HL-60/S4 (cell line): ENCODE data around the gene SPAG16.
"Not testable (repeated sequence)": the region's sequence is repeated elsewhere in the genome, so short reads cannot be mapped to it uniquely, and the experiment has no call there.

ENCODE experiments used
- in situ Hi-C: fragments of 300-500 bp; cut with MboI; formaldehyde crosslinking; loops from 2 replicates; pipeline ENCODE4 v1.14.3; 2022; ENCODE audit warnings: low sequenced_read_pairs

The SPAG16 gene

DNA sequence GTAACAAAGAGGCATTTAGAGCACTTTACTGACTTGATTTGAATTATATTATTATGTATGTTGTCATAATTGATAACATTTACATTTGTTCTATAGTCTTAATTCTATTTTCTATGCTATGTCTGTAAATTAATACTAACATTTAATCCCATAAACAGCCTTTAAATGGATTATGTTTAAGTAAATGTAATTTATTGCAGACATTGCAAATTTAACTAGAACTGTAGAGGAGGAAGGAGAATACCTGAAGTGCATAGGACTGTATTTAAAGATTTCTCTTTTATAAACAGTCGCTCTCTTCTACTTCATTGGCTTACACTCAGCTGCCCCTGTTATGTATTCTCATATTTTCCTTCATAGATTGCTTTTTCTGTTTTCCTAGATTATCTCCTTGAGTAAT lies 92.4 kb downstream of the SPAG16 start:
- in situ Hi-C loops: no loop called here

DNA sequence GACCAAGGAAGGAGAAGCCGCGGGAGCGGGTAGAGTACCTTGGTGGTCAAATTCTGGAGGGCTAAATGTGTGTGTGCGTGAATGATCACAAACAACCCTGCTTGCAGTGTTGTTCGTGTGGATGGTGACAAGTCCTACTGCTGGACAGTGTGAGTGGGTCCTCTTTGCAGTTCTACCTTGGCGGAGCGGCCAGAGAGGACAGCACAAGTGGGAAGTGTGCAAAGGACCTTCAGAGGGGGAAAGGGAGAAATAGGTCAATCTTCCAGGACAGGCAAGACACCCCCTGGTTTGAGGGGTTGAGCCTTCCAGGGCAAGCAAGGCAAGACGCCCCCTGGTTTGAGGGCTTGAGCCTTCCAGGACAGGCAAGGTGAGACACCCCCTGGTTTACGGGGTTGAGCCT lies 122.8 kb downstream of the SPAG16 start:
- in situ Hi-C loops: not testable (repeated sequence)

DNA sequence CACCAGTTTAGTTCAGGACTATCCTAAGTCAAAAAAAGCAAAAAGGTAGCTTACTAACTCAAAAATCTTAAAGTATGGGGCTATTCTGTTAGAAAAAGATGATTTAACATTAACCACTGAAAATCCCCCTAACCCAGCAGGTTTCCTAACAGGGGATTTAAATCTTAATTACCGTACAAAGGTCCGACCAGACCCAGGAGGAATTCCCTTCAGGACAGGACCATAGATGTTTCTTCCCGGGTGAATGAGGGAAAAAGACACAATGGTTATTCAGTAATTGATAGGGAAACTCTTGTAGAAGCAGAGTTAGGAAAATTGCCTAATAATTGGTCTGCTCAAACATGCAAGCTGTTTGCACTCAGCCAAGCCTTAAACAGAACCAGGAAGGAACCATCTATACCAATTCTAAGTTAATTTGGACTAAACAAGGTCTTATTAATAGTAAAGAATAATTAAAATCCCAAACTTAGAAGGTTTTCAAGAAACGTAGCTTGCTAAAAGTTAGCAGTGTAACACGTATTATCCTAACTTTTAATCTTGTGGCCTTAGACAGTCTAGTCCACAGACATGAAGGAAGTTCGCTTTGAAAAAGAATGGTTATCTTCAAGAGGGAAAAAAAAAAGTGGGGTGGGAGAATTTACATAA lies 124.3 kb downstream of the SPAG16 start:
- in situ Hi-C loops: not testable (repeated sequence)

DNA sequence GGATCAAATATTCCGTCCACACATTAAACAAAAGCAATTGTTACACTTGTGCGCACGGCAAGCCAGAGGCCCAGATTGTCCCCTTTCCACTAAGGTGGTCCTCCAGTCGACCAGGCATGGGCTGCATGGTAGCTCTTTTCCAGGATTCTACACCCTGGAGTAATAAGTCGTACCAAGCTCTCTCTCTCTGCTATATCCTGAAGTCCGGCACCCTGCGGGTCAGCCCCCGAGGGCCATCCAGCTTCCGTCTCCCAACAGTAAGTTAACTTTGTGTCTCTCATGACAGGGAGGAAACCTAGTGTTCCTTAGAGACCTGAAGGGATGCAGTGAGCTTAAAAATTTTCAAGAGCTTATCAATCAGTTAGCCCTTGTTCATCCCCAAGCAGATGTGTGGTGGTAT lies 126.4 kb downstream of the SPAG16 start:
- in situ Hi-C loops: not testable (repeated sequence)

DNA sequence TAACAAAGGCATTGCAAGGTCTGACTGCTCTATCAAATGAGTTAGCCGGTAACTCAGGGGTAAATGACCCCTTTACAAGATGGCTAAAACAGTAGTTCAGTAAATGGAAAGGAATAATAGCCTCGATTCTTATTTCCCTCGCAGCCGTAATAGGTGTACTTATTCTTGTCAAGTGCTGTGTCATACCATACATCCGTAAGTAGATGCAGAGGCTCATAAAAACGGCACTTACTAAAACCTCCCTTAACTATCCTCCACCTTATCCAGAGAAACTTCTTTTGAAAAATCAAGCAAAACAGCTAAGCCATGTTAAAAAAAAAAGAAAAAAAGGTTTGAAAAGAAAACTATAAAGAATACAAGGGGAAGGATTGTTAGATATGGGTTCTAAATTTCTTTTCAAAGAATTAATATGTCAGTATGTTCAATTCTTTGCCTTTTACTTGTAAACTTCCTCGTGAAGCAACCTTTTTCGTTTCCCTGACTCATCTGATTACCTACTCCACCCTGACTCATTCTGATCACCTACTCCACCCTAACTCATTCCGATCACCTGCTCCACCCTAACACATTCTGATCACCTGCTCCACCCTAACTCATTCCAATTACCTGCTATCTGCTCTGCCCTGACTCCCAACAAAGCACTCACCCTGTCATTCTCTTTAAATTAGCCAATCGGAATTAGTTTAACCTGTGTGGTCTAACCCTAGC lies 127.5 kb downstream of the SPAG16 start:
- in situ Hi-C loops: no loop called here

DNA sequence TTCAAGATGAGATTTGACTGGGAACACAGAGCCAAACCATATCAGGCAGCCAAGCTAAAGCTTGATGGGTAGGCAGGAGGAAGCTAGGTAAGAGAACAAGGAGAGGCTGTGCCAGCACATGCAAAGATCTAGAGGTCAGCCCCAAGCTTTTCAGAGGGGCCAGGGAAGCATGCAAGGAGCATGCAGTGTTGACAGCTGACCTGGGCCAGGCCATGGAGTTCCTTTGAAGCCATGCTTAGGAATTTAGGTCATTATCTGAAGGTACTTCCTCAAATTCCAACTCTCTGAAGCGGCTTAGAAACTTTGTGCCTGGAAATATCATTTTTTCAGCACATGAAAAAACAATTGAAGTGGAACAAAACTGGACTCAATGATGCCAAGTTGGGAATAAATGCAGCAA lies 130.8 kb downstream of the SPAG16 start:
- in situ Hi-C loops: no loop called here

DNA sequence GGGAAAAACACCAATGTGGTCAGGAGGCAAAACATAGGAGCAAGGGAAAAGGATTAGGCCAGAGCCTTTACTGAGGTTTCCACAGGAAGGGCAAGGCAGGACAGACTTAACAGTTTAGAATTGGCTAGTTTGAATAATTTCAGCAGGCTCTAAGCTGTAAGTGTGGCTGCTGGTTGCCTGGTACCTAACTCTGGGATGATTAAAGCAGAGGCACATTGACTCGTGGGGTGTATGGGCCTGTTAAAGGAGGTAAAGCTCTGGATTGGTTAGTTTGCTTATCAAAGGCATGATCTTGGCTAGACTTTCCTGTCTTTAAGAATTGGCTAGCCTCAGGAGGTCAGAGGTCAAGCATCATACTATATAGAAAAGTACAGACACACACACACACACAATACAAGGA lies 132.6 kb downstream of the SPAG16 start:
- in situ Hi-C loops: no loop called here

DNA sequence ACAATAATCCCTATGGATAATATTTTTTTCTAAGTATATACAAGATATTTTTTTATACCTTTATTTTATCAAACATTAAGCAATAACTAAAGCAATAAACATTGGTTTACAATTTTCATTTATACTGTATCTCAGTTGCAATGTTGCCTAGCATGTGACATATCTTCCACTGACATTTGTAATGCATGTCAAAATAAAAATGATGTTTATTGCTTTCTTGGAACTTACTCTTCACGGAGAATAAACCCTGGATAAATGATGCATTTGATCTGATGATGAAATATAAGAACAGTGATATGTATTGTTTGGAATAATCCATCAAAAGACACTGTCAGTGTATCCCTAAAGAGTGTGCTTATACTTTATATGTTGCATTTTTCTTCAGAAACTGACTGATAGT lies 135.7 kb downstream of the SPAG16 start:
- in situ Hi-C loops: no loop called here

DNA sequence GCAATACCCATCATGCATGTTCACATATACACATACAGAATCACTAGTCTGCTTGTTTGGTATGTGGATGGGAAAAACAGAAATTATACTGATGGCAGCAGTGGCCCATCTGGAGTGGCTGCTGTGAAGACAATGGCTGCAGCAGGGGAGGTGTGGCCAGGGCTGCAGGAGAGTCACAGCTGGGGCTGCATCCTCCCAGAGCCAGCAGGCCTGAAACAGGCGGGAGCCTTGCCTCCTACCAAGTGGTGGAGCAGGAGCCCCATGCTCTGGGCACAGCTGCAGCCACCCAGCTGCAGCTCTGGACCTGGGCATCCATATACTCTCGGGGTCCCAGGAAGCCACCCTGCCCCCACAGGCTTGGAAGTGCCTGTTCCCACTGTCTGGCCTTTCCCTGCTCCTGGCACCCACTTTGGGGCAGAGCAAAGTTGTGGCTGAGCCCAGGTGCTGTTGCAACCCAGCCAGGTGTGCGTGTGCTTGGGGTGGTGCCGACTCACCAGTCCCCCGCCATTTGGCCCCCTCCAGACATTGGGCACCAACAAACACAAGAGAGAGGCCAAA lies 136.6 kb downstream of the SPAG16 start:
- in situ Hi-C loops: no loop called here

DNA sequence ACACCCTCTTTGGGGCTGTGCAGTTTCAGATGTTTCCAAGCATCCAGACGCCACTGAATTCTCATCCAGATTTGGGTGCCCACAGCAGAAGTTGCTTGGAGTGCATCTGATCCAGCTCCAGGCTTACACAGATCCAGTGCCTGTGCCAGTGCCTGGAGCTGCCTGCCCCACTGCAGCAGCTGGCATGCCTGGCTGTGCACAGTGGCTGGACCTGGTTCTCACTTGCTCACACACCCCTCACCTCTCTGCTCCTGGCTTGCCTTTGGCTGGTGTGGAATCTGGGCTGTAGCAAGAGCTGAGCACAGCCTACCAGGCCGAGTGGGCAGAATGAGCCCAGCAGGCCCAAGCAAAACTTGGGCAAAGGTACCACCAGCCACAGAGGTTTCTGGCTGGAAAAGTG lies 137.9 kb downstream of the SPAG16 start:
- in situ Hi-C loops: no loop called here

DNA sequence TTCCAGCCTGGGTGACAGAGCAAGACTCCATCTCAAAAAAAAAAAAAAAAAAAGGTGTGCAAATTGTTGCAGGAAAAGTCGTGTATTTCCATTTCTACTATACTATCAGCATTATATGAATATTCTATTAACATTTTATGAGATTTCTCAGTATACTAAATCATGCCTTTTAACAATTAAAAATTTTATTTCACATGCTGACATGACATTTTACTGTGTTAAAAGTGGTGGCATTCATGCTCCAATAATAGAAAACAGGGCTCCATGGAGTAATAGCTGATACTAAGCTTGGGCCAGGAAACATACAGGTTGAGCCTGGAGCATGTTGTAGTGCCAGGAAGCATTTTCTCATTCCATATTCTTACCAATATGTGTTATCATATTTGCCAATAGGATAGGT lies 141.4 kb downstream of the SPAG16 start:
- in situ Hi-C loops: no loop called here

DNA sequence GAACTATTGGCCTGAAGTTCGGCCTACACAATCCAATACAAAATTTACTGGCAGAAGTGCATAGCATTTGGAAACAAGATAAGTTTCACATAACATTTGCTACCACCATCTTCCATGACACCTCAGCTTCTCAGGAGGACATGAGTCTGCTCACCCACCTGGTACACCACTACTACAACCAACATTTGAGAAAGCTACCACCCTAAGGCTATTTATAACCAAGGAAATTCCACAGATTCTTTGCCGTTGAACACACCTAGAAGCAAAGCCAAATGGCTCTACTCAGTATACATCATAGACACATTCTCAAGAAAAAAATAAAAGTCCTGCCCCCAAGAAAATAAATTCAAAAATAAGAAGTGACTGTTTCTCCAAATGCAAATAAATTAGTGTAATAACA lies 145.3 kb downstream of the SPAG16 start:
- in situ Hi-C loops: no loop called here

DNA sequence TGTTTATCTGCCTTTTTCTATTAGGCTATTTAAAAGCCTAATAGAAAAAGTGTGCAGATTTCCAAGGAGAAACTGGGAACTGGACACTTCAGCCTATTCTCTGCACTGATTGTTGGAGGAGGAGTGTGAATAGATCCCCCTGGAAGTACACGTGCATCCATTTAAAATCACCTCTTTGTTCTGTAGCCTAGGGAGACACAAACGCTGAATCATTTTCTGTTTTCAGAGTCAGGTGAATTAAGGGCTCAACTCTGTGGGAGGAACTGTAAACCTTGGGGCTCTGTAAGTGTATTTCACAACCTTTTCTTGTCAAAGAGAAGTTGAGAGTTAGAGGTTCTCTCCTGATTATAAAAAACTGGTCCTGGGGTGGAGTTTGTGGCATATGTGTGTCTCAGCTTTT lies 159.7 kb downstream of the SPAG16 start:
- in situ Hi-C loops: no loop called here

DNA sequence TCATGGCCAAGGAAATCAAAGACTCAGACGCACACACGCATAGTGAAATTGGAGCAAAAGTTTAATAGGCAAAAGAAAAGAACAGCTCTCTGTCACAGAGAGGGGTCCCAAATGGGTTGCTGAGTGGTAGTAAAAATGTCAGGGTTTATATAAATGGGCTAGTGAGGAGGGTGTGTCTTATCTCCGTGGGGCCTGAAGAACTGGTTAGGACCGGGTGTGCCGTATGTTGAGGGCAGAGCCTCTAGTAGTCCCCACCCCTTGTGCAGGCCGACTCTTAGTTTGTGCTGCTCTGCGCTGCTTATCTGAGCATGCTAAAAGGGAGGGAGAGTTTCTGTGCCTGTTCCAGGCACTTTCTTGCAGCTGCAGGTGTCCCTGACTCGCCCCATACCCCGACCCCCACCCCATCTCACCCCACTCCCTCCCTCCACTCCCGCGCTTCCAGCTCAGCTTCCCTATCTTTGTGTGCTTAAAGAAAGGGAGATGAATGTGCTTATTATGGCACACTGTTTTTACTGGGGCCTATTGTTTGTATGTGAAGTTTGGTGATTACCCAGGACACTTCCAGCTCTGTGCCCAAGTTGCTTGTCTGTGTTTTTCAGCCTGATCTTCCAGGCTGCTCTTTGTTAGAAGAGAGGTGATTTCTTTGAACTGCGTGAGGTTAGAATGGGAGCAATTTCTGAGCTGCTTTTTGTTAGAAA lies 167.4 kb downstream of the SPAG16 start:
- in situ Hi-C loops: no loop called here

DNA sequence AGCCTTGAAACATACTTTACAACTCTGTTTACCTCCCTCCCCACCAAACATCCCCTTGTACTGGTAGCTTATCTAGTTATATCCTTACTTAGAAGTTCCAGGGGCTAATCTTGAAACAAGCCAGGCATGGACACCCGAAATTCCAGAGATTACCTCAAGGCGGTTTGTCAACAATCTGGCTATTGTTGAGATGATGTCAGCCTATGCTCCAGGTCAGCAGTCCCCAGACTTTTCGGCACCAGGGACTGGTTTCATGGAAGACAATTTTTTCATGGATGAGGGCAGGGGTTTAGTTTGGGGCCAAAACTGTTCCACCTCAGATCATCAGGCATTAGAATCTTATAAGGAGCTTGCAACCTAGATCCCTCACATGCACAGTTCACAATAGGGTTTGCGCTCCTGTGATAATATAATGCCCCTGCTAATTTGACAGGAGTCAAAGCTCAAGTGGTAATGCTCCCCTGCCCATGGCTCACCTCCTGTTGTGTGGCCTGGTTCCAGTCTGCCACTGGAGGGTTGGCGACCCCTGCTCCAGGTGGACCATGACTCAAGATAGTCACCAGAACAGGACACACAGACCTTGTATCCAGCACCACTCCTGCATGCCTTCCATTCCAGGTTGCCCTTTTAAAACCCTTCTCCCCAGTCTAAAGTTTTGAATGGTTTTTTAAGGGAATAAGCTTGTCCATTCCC lies 171.2 kb downstream of the SPAG16 start:
- in situ Hi-C loops: no loop called here

DNA sequence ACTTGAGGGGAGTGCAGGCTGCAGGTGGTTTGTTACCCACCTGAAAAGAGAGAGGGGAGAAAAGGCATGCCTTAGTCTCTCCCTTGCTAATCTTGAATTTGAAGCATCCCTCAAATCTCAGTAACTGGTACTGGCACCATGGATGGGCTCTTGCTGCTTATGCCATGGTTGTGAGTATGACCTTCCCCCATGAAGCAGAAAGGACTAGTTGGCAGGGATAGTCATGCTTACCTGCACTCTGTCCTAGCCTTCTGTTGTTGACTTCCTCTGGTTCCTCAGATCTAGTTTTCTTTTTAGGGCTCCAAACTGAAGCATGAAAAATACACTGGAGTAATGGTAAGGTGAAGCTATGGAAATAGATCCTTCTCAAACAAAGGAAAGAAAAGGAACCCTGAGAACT lies 191.2 kb downstream of the SPAG16 start:
- in situ Hi-C loops: no loop called here

DNA sequence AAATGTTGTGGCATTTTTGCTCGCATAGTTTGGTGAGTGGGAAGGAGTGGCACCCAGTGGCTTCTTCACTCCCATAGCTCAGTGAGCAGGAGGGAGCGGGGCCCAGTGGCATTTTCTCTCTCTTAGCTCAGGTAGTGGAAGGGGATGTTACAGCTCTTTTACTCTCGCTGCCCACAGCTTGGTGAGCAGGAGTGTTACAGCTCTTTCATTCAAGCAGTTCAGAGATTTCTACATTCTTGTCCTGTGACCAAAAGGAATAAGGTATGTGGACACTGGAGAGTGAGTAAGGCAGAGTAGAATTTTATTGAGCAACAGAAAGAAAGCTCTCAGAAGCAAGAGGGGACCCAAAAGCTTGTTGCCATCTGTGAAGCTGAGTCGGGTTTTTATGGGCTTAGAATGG lies 192.4 kb downstream of the SPAG16 start:
- in situ Hi-C loops: no loop called here

DNA sequence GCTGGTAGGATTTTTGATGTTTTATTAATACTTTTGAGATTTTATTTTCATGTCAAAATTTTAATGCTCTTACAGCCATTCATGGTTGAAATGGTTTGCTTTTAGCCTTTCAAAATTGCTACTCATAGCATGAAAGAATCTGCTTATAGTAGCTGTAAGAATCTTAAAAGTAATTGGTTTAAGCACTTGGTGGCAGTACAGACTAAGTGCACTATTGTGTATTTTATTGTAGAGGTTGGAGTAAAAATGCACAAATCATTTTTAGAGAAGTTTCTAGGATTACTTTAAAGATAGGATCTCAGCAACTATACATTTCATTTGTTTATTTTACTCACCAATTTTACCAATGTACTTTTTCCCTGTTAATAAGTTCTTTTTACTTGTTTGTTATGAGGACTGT lies 205.8 kb downstream of the SPAG16 start:
- in situ Hi-C loops: no loop called here

DNA sequence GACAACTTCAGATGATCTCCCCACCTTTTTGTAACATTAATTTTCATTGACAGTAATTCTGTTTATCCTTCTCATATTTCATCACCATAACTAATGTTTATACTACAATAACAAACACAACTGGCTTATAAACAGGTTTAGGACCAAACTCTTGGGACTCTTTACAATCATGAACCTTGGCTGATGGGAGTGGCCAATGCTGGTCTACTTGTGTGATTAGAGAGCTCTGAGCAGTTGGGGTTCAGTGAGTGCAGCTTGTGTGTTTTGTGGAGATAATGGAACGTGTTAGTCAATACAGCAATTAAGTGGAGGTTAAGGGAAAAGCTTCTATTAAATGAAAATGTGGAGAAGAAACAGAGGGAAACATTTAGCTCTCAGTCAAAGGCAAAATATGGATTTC lies 207.1 kb downstream of the SPAG16 start:
- in situ Hi-C loops: no loop called here

DNA sequence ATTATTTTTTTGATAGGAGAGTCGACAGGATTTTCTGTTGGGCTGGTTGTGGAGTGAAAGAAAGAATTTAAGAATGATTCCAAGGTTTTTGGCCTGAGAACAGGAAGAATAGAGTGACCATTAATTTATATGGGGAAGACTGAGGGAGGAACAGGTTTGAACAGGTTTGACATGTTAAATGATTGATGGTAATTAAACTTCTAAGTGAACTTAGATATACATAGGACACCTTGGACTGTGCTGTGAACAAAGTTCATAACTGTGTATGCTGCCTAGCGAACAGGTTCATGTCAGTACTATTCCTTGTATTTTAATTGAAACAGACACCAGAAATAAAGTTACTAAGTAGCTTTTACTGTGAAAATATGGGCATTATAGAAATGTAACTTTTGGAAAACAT lies 212.0 kb downstream of the SPAG16 start:
- in situ Hi-C loops: no loop called here

DNA sequence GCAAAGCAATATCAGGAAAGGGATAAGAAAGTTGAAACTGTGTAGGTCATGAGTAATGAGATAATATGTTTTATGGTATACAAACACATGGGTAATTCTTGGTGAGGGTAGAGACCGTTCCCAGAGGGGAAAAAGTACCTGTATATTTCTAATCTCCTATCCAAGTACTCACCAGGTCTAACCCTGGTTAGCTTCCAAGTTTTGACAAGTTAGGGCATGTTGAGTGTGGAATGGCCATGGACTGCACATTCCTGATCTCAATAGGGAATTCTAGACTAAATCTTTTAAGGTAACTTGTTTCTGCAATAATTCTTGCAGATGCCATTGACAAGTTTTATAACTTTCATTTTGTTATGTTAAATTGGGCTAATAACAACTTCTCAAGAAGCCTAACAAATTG lies 216.6 kb downstream of the SPAG16 start:
- in situ Hi-C loops: no loop called here
